Bronchial epithelial cell (primary cell): ENCODE data around the gene OPA3. TPM values are rescaled to one million over a fixed set of nuclear protein-coding genes. Genes with fewer than 3 reads are reported as not detected.

Source experiments
- DNase-seq: peaks from one replicate; pipeline ENCODE4 v3.0.0-alpha.2; 2010; ENCODE audit warnings: low read depth
- FAIRE-seq: peaks from 2 replicates; lab custom pipeline; 2011; peaks lifted over from hg19 to GRCh38; lab: Jason Lieb, UNC
- H3K27me3 ChIP-seq: 2 replicates; pipeline ENCODE4 v1.5.1; 2011; ENCODE audit warnings: low read length; ENCODE audit not compliant: control insufficient read depth, insufficient read depth
- H3K36me3 ChIP-seq: 2 replicates; pipeline ENCODE4 v1.5.1; 2011; ENCODE audit warnings: low read length; ENCODE audit not compliant: control insufficient read depth, insufficient read depth
- H3K4me3 ChIP-seq: 2 replicates; pipeline ENCODE4 v1.5.1; 2011; ENCODE audit warnings: mild to moderate bottlenecking, low read depth, low read length, control low read depth
- total RNA-seq: library from RNA; depleted of rRNA; stranded (reverse); fragments of >200 nt; gene quantifications from 2 replicates; pipeline ENCODE4 v1.2.1, GENCODE V29; 2014
- TF ChIP-seq, protein P1 (sequence below): IDR thresholded peaks from 2 replicates; pipeline ENCODE4 v1.5.1; 2011; ENCODE audit warnings: mild to moderate bottlenecking, moderate library complexity, low read length, control low read depth, inconsistent platforms; ENCODE audit not compliant: insufficient read depth, severe bottlenecking

OPA3 gene
- total RNA-seq, 1 donor from 2014 or later: 5.3 TPM

DNA sequence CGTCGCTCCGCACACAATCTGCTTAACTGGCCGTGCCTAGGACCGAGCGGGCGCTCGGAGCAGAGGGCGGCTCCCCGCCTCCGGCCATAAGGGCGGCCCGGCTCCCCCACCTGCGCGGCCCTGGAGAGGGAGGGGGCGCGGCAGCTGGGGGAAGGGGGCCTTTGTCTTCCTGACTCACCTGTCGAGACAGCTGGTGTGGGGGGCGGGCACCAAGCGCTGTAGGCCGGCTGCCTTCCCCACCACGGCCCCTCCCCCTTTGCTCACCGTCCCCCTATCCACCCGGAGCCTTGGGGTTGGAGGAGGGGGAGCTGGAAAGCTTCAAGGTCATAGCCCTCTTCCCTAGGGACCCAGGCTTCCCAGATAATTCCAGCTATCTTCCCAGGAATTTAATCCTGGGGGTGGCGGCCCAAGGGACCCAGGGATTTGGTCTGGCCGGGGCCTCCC is 76.2 kb downstream of the OPA3 start:
- peaks cover 6% of the 10 kb centered on the region for H3K36me3 ChIP-seq
- DNase-seq (peak; percentile 30), FAIRE-seq (no peak)
- TF ChIP-seq, protein P1, sequence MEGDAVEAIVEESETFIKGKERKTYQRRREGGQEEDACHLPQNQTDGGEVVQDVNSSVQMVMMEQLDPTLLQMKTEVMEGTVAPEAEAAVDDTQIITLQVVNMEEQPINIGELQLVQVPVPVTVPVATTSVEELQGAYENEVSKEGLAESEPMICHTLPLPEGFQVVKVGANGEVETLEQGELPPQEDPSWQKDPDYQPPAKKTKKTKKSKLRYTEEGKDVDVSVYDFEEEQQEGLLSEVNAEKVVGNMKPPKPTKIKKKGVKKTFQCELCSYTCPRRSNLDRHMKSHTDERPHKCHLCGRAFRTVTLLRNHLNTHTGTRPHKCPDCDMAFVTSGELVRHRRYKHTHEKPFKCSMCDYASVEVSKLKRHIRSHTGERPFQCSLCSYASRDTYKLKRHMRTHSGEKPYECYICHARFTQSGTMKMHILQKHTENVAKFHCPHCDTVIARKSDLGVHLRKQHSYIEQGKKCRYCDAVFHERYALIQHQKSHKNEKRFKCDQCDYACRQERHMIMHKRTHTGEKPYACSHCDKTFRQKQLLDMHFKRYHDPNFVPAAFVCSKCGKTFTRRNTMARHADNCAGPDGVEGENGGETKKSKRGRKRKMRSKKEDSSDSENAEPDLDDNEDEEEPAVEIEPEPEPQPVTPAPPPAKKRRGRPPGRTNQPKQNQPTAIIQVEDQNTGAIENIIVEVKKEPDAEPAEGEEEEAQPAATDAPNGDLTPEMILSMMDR: no peak
- H3K27me3 ChIP-seq: no peaks in the 10 kb centered on the region
- peak overlapping the region; percentile 94 for H3K4me3 ChIP-seq

DNA sequence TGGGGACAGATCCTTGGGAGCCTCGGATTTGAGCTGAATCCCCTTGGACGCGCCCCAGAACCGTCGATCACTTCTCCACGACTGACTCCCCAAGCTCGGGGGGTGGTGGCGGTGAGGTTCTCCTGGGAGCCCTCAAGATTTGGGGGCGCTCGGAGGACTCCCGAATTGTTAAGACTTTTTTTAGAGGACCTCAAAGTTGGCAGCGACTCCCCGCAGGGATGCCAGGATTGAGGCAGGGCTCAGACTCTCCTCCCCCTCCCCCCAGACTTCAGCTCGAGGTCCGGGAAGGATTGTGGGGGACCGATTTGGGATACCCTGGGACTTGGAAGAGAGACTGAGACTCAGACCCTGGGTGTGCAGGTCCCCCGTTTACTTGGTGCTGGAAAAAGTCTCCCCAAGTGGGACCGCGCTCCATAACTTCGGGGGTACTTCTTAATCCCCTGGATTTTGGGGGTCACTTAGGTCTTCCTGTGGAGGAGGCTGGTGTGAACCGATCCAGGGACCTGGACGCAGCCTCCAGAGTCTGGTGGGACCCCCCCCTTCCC is 76.7 kb downstream of the OPA3 start:
- DNase-seq: no peak
- H3K27me3 ChIP-seq: no peaks in the 10 kb centered on the region
- FAIRE-seq: no peak
- peak overlapping the region; percentile 94 for H3K4me3 ChIP-seq
- TF ChIP-seq, protein P1: no peak
- H3K36me3 ChIP-seq: peaks cover 4% of the 10 kb centered on the region

DNA sequence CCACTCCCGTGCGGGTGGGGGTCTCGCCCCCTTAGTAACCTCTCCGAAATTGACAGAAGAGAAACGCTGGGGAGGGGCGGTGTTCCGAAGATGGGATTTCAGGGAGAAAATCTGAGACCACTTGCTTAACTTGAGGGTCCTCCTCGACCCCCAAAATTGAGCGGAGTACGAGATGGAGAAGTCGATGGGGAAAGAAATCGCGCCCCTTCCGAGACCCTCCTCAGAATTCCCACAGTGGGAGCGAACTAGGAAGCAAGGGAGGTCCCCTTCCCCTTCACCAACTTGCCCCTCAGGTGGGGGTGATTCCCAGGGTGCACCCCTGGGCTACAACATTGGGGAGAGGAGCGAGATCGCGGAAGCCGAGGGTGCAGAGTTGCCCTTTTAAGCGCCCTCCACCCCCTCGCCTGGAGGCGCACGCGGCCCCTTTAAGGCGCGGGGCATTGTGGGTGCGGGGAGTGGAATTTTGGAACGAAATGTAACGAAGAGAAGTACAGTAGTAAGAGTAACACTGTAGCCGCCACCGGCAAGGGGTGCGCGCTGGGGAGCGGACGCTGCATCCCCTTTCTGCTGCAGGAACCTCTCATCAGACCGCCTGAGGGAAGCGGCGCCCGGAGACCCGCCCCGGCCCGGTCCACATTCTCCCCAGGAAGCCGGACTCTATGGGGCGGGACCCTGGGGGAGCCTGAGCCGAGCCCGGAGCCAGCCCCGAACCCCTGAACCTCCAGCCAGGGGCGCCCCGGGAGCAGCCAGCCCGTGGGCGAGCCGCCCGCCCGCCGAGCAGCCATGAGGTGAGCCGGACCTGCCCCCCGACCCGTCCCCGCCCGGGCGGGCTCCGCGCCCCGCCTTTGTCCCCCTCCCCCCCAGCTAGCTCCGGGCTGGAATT is 77.4 kb downstream of the OPA3 start, which contains the start of gene VASP:
VASP (plus strand) TSS at position 491 of the 883 bp plus-strand sequence; CDS start at position 784, 293 bp downstream.
- Histone ChIP-seq H3K36me3 (peaks cover 4% of the 10 kb centered on the region), H3K27me3 (no peaks in the 10 kb centered on the region), H3K4me3 (peak within 1 kb of the TSS; percentile 94)
- FAIRE-seq: no peak
- DNase-seq: peak; percentile 78
- TF ChIP-seq, protein P1: no peak

DNA sequence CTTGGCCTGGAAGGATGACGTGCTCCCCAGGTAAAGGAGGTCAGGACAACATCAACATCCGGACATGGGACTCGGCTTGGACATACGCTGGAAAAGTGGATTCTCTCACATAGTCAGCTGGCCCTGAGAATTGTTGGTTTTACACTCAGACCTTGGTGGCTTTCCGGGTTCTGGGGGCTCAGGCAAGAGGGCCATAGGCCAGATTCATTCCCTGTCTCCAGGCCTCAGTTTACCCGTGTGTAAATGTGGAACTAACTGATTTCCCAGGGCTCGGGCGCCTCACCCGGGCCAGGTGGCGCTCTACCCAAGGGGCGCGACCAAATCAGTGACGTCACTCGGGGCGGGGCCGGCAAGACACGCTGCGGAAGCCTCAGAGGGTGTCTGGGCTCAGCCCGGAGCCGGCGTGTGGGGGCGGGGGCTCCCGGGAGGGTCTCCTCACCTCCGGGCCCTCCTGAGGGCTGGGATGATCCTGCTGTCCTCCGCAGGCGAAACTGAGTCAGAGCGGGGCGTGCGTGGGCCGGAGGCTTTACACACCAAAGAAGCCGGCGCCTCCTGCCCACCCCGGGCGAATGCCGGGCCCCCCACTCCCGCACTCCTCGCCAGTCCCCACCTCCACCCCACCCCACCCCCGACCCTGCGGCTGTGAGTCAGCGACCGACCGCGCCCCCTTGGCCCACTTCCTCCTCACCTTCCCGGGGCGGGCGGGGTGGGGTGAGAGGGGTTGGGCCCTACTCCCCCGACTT is 78.2 kb downstream of the OPA3 start:
- DNase-seq: peak; percentile 82

DNA sequence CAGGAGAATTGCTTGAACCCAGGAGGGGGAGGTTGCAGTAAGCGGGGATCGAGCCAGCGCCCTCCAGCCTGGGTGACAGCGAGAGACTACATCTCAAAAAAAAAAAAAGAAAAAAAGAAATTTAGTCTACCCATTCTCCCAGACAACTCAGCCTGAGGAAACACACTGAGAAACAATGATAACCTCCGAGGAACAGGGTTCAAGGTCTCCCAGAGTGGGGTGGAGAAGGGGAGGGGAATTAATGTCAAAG is 78.7 kb downstream of the OPA3 start:
- TF ChIP-seq, protein P1: no peak
- Histone ChIP-seq H3K27me3 (no peaks in the 10 kb centered on the region), H3K36me3 (peaks cover 2% of the 10 kb centered on the region), H3K4me3 (peak overlapping the region; percentile 94)
- DNase-seq (no peak), FAIRE-seq (no peak)

More for the DNA sequence above, 78.2 kb downstream of the OPA3 start:
- FAIRE-seq: no peak
- TF ChIP-seq, protein P1: peak; percentile 75
- H3K36me3 ChIP-seq: peaks cover 4% of the 10 kb centered on the region
- peak overlapping the region; percentile 94 for H3K4me3 ChIP-seq
- no peaks in the 10 kb centered on the region for H3K27me3 ChIP-seq
